A673 (cell line): ENCODE measurements around the gene C11orf68. TPM values are rescaled to one million over a fixed set of nuclear protein-coding genes. Genes with fewer than 3 reads are reported as not detected.

ENCODE experiments used
- BruUV-seq: library from RNA; stranded (reverse); fragments of 400-500 nt; replicated peaks from 2 replicates; lab custom pipeline; 2021; lab: Mats Ljungman, UMichigan
- CTCF ChIA-PET: fragments of 300-600 bp; sonication (Branson Sonifier 250); formaldehyde crosslinking; loops from one replicate; lab custom pipeline; 2022; ENCODE audit warnings: antibody characterized with exemption; lab: Charles Lee
- POLR2A ChIA-PET: fragments of 300-600 bp; sonication (Branson Sonifier 250); formaldehyde crosslinking; loops from one replicate; lab custom pipeline; 2022; ENCODE audit warnings: antibody characterized with exemption; ENCODE audit not compliant: low non-redundant PET; lab: Charles Lee
- DNase-seq: peaks from one replicate; pipeline ENCODE4 v3.0.0-alpha.2; 2015; ENCODE audit warnings: low spot score
- H3K27ac ChIP-seq: fragments of 200-600 bp; sonication (generic); 2 replicates; pipeline ENCODE4 v1.5.1; 2016; ENCODE audit warnings: mixed run types, low read depth, mild to moderate bottlenecking, mixed read lengths, antibody characterized with exemption, low read length; ENCODE audit not compliant: poor library complexity, severe bottlenecking
- H3K27me3 ChIP-seq: fragments of 200-600 bp; sonication (generic); replicated peaks from 2 replicates; pipeline ENCODE4 v1.6.1; 2017; ENCODE audit warnings: mixed run types, low read depth, mild to moderate bottlenecking, mixed read lengths, antibody characterized with exemption, low read length; ENCODE audit not compliant: insufficient read depth, poor library complexity
- H3K36me3 ChIP-seq: fragments of 200-600 bp; sonication (generic); 2 replicates; pipeline ENCODE4 v1.6.1; 2016; ENCODE audit warnings: mixed run types, mild to moderate bottlenecking, mixed read lengths, antibody characterized with exemption, low read length; ENCODE audit not compliant: insufficient read depth, poor library complexity, severe bottlenecking
- H3K4me1 ChIP-seq: fragments of 200-600 bp; sonication (generic); 2 replicates; pipeline ENCODE4 v1.6.1; 2017; ENCODE audit warnings: mixed run types, mild to moderate bottlenecking, mixed read lengths, antibody characterized with exemption, low read length; ENCODE audit not compliant: insufficient read depth, poor library complexity, severe bottlenecking
- H3K4me3 ChIP-seq: fragments of 200-600 bp; sonication (generic); 2 replicates; pipeline ENCODE4 v1.5.1; 2016; ENCODE audit warnings: low read depth, mixed run types, mild to moderate bottlenecking, mixed read lengths, low read length; ENCODE audit not compliant: poor library complexity, severe bottlenecking
- H3K9me3 ChIP-seq: fragments of 200-600 bp; sonication (generic); 2 replicates; pipeline ENCODE4 v1.6.1; 2016; ENCODE audit warnings: mixed run types, low read depth, mild to moderate bottlenecking, mixed read lengths, antibody characterized with exemption, low read length; ENCODE audit not compliant: poor library complexity, severe bottlenecking
- EZH2 ChIP-seq: fragments of 200-600 bp; sonication (generic); IDR thresholded peaks from 2 replicates; pipeline ENCODE4 v1.6.1; 2017; ENCODE audit warnings: borderline replicate concordance, low read depth, mild to moderate bottlenecking, mixed read lengths, antibody characterized with exemption, low read length; ENCODE audit not compliant: poor library complexity, severe bottlenecking
- intact Hi-C: fragments of 100-400 bp; cut with micrococcal nuclease; formaldehyde crosslinking; loops from one replicate; pipeline ENCODE4 v1.10.0; 2022; ENCODE audit not compliant: unreplicated experiment
- total RNA-seq: library from RNA; stranded (reverse); gene quantifications from 2 replicates; pipeline ENCODE4 v1.2.3, GENCODE V29; 2021
- TF ChIP-seq, protein P1 (sequence below): fragments of 300-800, 200-600 bp; sonication (generic); conservative IDR thresholded peaks from 2 replicates; pipeline ENCODE4 v1.5.1; 2017; ENCODE audit warnings: low read depth, mild to moderate bottlenecking, antibody characterized with exemption, low read length, moderate library complexity, mixed read lengths

C11orf68 gene
- total RNA-seq, 1 experiment from 2014 or later, result 22.4 TPM

DNA sequence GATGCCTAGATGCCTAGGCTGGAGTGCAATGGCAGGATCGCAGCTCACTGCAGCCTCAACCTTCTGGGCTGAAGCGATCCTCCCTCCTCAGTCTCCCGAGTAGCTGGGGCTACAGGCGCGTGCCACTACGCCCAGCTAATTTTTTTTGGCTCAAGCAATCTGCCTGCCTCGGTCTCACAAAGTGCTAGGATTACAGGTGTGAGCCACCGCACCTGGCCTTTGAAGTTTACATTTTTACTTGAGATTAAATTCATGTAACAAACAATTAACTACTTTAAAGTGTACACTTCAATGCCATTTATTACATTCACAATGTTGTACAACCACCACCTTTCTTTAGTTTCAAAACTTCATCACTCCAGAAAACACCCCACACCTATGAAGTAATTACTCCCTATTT is 15.1 kb downstream of the C11orf68 start:
- CTCF ChIA-PET, result interaction anchor here (0.6 kb wide), 1 partner anchor 16 kb away, joined by 9 read pairs; the partner anchor contains the start of gene FIBP
- Histone ChIP-seq H3K27me3 (no peaks in the 10 kb centered on the region), H3K27ac (no peak overlapping the region), H3K4me1 (peaks cover 6% of the 10 kb centered on the region), H3K9me3 (no peaks in the 10 kb centered on the region), H3K36me3 (no peaks in the 10 kb centered on the region), H3K4me3 (no peak overlapping the region)
- no TSS peak for BruUV-seq
- intact Hi-C loops, result no loop called here
- DNase-seq, result no peak
- POLR2A ChIA-PET, result no interaction called here
- TF ChIP-seq, protein P1, sequence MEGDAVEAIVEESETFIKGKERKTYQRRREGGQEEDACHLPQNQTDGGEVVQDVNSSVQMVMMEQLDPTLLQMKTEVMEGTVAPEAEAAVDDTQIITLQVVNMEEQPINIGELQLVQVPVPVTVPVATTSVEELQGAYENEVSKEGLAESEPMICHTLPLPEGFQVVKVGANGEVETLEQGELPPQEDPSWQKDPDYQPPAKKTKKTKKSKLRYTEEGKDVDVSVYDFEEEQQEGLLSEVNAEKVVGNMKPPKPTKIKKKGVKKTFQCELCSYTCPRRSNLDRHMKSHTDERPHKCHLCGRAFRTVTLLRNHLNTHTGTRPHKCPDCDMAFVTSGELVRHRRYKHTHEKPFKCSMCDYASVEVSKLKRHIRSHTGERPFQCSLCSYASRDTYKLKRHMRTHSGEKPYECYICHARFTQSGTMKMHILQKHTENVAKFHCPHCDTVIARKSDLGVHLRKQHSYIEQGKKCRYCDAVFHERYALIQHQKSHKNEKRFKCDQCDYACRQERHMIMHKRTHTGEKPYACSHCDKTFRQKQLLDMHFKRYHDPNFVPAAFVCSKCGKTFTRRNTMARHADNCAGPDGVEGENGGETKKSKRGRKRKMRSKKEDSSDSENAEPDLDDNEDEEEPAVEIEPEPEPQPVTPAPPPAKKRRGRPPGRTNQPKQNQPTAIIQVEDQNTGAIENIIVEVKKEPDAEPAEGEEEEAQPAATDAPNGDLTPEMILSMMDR, result no peak
- no peak for TF ChIP-seq EZH2

DNA sequence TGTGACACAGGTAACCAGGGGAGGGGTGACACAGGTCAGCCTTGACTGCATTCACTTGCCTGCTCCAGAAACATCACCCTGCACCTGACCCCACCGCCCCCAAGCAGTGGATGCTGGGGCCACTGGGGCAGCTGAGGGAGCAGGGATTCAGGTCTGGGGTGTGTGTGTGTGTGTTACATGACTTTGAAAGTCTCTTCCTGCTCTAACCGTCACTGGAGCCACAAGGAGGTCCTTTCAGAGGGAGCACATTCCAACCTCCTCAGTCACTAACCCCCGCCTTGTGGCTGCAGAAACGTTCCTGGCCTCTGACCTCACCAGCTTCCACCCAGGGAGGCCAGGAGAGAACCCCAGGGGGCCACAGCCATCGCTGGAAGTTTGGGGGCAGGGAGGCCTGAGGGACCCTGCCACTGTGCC is 15.8 kb downstream of the C11orf68 start:
- intact Hi-C loops, result no loop called here
- CTCF ChIA-PET, result no interaction called here
- H3K27me3 ChIP-seq, result no peaks in the 10 kb centered on the region
- TF ChIP-seq EZH2, result no peak
- TF ChIP-seq, protein P1, result no peak
- H3K27ac ChIP-seq, result no peak overlapping the region
- no TSS peak for BruUV-seq
- no peak overlapping the region for H3K4me3 ChIP-seq
- DNase-seq, result no peak
- POLR2A ChIA-PET, result no interaction called here
- H3K36me3 ChIP-seq, result no peaks in the 10 kb centered on the region
- peaks cover 6% of the 10 kb centered on the region for H3K4me1 ChIP-seq
- H3K9me3 ChIP-seq, result no peaks in the 10 kb centered on the region

DNA sequence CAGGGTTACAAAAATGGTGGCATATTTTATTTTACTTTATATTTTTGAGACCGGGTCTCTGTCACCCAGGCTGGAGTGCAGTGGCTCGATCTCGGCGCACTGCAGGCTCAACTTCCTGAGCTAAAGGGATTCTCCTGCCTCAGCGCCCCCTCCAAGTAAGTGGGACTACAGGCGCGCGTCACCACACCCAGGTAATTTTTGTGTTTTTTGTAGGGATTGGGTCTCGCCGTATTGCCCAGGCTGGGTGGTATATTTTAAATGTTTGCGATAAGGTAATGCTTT is 18.0 kb downstream of the C11orf68 start:
- no peak for DNase-seq
- BruUV-seq, result no TSS peak
- peaks cover 6% of the 10 kb centered on the region for H3K4me1 ChIP-seq
- intact Hi-C loops, result no loop called here
- no peak overlapping the region for H3K4me3 ChIP-seq
- H3K27me3 ChIP-seq, result no peaks in the 10 kb centered on the region
- H3K9me3 ChIP-seq, result no peaks in the 10 kb centered on the region
- POLR2A ChIA-PET, result interaction anchor here (0.6 kb wide), 2 partner anchors 11 to 1406 kb away, joined by 3 to 5 read pairs; no protein-coding TSS in a partner anchor
- CTCF ChIA-PET, result interaction anchor here (1.2 to 1.8 kb wide), 2 partner anchors 12 to 16 kb away, joined by 3 to 11 read pairs; partner anchors contain the start of gene FIBP
- no peak overlapping the region for H3K27ac ChIP-seq
- no peaks in the 10 kb centered on the region for H3K36me3 ChIP-seq
- TF ChIP-seq, protein P1, result no peak
- no peak for TF ChIP-seq EZH2
